Umbilical cord (tissue), 2 donors: ENCODE data around the gene CARM1. TPM values are rescaled to one million over a fixed set of nuclear protein-coding genes. Genes with fewer than 3 reads are reported as not detected.
"Not testable (repeated sequence)": the region's sequence is repeated elsewhere in the genome, so short reads cannot be mapped to it uniquely, and the experiment has no call there.

Experiments
- DNase-seq: peaks from one replicate; pipeline ENCODE4 v3.0.0-alpha.2; 2015; ENCODE audit warnings: low spot score
- total RNA-seq: library from RNA; depleted of rRNA; stranded (reverse); fragments of >200 nt; gene quantifications from one replicate; pipeline ENCODE4 v1.2.3, GENCODE V29; 2014; ENCODE audit warnings: low replicate concordance; ENCODE audit not compliant: insufficient read depth

CARM1 gene
- total RNA-seq, 1 donor from 2014 or later = 17.8 TPM

- DNase-seq = peak; percentile 43
Measured at GRCh38 chr19:10872546-10873107, 1.3 kb downstream of the CARM1 start.

- DNase-seq = no peak
Measured at GRCh38 chr19:10874024-10874423, 2.7 kb downstream of the CARM1 start.

GRCh38 chr19:10876459-10877240 is 5.3 kb downstream of the CARM1 start:
- no peak for DNase-seq

- not testable (repeated sequence) for DNase-seq
Measured at GRCh38 chr19:10877608-10878007, 6.3 kb downstream of the CARM1 start.

- no peak for DNase-seq
Measured at GRCh38 chr19:10878253-10878652, 6.9 kb downstream of the CARM1 start.

DNA sequence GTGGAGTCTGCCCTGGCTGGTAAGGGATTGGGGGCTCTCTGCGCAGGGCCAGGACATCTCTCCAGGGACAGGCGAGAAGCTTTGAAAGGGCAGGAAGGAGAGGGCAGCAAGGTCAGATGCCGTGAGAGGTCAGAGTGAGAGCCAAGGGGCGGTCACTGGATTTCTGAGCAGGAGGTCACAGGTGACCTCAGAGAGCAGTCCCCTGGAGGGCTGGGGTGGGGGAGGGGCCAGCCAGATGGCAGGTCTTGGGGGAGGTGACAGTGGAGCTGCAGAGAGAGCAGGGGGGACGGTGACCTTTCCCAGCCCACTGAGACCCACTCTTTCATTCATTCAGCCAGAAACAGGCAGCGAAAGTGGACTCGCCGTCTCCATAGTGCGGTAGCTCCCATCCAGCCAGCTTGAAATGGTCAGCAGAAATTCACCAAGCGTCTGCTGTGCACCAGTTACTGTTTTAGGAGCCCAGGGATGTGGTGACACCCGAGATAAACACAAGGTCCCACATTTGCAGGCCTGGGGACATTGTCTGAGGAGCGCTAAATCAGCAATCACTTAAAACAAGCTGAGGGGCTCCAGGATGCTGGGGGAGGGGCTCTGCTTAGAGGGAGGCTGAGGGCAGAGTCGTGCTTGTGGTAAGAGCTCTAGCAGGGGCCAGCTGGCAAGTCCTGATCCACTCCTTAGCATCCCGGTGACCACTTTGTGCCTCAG is 10.2 kb downstream of the CARM1 start:
- DNase-seq = no peak

- DNase-seq = no peak
Measured at GRCh38 chr19:10882108-10882457, 10.7 kb downstream of the CARM1 start.

GRCh38 chr19:10884274-10884673 is 12.9 kb downstream of the CARM1 start:
- peak; percentile 96 for DNase-seq

- DNase-seq = peak; percentile 48
Measured at GRCh38 chr19:10885201-10886169, 14.1 kb downstream of the CARM1 start.

GRCh38 chr19:10887616-10888367 is 16.4 kb downstream of the CARM1 start:
- DNase-seq = no peak

DNA sequence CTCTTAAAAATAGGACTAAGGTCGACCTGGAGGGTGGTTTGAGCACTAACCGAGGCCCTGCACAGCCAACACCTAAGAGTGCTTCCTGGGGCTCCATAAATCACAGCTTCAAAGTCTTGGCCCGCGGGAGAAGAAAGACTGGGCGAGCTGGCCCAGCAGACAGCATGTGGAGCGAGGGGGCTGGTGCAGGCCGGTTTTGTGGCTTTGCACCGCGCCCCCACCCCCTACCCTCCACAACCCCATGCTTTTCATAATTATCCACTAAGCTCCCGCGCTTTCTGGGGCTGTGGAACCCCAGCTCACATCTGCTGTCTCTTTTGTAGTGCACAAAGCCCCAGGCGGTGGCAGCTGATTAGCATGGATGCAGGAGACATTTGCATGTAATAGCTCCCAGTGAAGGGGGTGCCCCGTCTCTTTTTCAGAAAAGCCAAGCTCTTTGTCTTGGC is 17.1 kb downstream of the CARM1 start:
- DNase-seq = peak; percentile 48

- no peak for DNase-seq
Measured at GRCh38 chr19:10889880-10890279, 18.5 kb downstream of the CARM1 start.

GRCh38 chr19:10891405-10892086 is 20.2 kb downstream of the CARM1 start:
- peak; percentile 81 for DNase-seq

DNA sequence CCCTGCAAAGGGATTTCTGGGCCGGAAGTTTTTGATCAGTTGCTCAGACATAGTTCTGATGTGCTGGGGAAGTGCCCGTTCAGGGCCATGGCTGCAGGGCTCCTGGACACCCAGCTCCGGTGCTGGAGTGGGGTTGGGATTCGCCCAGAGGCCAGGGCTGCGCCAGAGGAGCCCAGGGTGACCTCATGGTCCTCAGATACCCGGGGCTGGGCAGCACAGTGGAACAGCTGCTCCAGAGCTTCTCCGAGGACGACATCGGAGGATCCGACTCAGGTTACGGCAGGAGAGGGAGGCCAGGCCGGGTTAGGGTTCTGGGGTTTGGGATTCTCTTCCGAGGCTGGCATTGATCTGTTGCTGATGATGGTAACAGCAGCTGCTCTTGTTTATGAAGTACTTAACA is 20.9 kb downstream of the CARM1 start:
- DNase-seq = no peak

DNA sequence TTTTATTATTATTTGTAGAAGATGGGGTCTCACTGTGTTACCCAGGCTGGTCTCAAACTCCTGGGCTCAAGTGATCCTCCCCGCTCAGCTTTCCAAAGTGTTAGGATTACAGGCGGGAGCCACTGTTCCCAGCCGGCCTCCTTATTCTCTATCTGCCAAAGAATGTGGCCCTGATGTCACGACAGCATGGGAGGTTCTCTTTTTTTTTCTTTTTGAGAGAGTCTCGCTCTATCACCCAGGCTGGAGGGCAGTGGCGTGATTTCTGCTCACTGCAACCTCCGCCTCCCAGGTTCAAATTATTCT is 23.5 kb downstream of the CARM1 start:
- DNase-seq = no peak

DNA sequence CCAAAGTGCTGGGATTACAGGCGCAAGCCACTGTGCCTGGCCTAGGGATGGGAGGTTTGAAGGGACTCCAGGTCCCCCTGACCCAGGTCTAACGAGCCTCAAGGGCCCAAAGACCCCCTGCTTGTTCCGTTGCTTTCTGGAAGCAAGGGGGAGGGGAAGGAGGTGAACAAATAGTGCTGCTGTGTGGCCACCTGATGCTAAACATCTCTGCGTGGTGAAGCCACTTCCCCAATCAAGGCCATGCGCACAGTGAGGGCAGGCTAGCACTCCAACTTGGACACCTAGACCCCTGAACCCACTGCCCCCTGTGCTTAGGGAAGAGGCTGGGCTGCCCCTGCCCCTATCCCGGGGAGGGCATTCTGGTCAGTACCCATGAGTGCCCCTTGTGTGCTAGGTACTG is 24.0 kb downstream of the CARM1 start:
- no peak for DNase-seq

GRCh38 chr19:10895920-10896319 is 24.6 kb downstream of the CARM1 start:
- no peak for DNase-seq

- DNase-seq = no peak
Measured at GRCh38 chr19:10896851-10897526, 25.6 kb downstream of the CARM1 start.

DNA sequence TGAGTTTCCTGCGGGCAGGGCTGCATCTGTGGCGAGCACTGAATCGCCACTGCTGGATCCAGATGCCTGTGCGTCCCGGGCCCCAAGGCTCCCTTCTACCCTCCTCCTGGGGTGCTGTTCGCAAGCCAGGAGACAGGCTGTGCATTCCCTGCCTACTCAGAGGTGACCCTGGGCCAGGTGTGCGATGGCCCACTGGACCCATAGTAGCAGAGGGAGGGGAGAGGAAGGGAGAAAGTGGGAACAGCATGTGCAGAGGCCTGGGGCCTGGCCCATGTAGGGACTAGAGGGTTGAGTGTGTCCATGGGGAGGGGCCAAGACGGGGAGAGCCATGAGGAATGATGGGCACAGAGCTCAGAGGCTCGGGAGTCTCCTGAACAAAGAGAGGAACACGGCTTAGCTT is 27.3 kb downstream of the CARM1 start:
- no peak for DNase-seq

- DNase-seq = no peak
Measured at GRCh38 chr19:10899151-10899653, 27.8 kb downstream of the CARM1 start.
